H9 (cell line): Measurements from ENCODE around the gene IMMP2L. TPM values are rescaled to one million over a fixed set of nuclear protein-coding genes. Genes with fewer than 3 reads are reported as not detected.

Source experiments
- DNase-seq: peaks from one replicate; pipeline ENCODE4 v3.0.0-alpha.2; 2017
- H2AFZ ChIP-seq: one replicate; pipeline ENCODE4 v1.6.1; 2013; ENCODE audit warnings: mild to moderate bottlenecking, low read length, control low read depth, moderate library complexity
- H2AK5ac ChIP-seq: 2 replicates; pipeline ENCODE4 v1.6.1; 2013; ENCODE audit warnings: low read length, control low read depth, mixed read lengths; ENCODE audit not compliant: insufficient read length
- H2BK120ac ChIP-seq: one replicate; pipeline ENCODE4 v1.6.1; 2013; ENCODE audit warnings: low read depth, mild to moderate bottlenecking, low read length, control low read depth, inconsistent platforms; ENCODE audit not compliant: poor library complexity, severe bottlenecking
- H2BK12ac ChIP-seq: 2 replicates; pipeline ENCODE4 v1.6.1; 2013; ENCODE audit warnings: low read length, control low read depth, mixed read lengths, low read depth; ENCODE audit not compliant: insufficient read length
- H2BK15ac ChIP-seq: 2 replicates; pipeline ENCODE4 v1.6.1; 2013; ENCODE audit warnings: low read depth, low read length, control low read depth
- H2BK20ac ChIP-seq: one replicate; pipeline ENCODE4 v1.6.1; 2013; ENCODE audit warnings: low read depth, mild to moderate bottlenecking, low read length, control low read depth, inconsistent platforms; ENCODE audit not compliant: poor library complexity, severe bottlenecking
- H2BK5ac ChIP-seq: 2 replicates; pipeline ENCODE4 v1.6.1; 2013; ENCODE audit warnings: low read length, control low read depth, mixed read lengths; ENCODE audit not compliant: insufficient read length
- H3K14ac ChIP-seq: 2 replicates; pipeline ENCODE4 v1.6.1; 2013; ENCODE audit warnings: low read length, control low read depth; ENCODE audit not compliant: insufficient read depth
- H3K18ac ChIP-seq: 2 replicates; pipeline ENCODE4 v1.6.1; 2013; ENCODE audit warnings: low read depth, mild to moderate bottlenecking, mixed read lengths, low read length, control low read depth; ENCODE audit not compliant: insufficient read length
- H3K23ac ChIP-seq: 2 replicates; pipeline ENCODE4 v1.6.1; 2013; ENCODE audit warnings: low read length, control low read depth, mixed read lengths, low read depth; ENCODE audit not compliant: insufficient read length
- H3K23me2 ChIP-seq: 2 replicates; pipeline ENCODE4 v1.6.1; 2013; ENCODE audit warnings: low read depth, mild to moderate bottlenecking, mixed read lengths, low read length, control low read depth; ENCODE audit not compliant: insufficient read length, poor library complexity, severe bottlenecking
- H3K27ac ChIP-seq: 2 replicates; pipeline ENCODE4 v1.5.1; 2013; ENCODE audit warnings: low read length, control low read depth, mixed read lengths, low read depth; ENCODE audit not compliant: insufficient read length
- H3K27me3 ChIP-seq: 2 replicates; pipeline ENCODE4 v1.6.1; 2013; ENCODE audit warnings: low read length, control low read depth, inconsistent platforms; ENCODE audit not compliant: insufficient read depth
- H3K4ac ChIP-seq: 2 replicates; pipeline ENCODE4 v1.6.1; 2013; ENCODE audit warnings: low read depth, mild to moderate bottlenecking, control low read depth, inconsistent platforms, low read length, moderate library complexity
- H3K4me1 ChIP-seq: 2 replicates; pipeline ENCODE4 v1.6.1; 2013; ENCODE audit warnings: low read length, control low read depth, inconsistent platforms; ENCODE audit not compliant: insufficient read depth
- H3K4me2 ChIP-seq: 2 replicates; pipeline ENCODE4 v1.6.1; 2013; ENCODE audit warnings: low read length, control low read depth, mixed read lengths; ENCODE audit not compliant: insufficient read length, insufficient read depth
- H3K56ac ChIP-seq: 2 replicates; pipeline ENCODE4 v1.6.1; 2013; ENCODE audit warnings: low read depth, mild to moderate bottlenecking, mixed read lengths, low read length, control low read depth; ENCODE audit not compliant: insufficient read length
- H3K79me1 ChIP-seq: 2 replicates; pipeline ENCODE4 v1.6.1; 2013; ENCODE audit warnings: low read depth, mild to moderate bottlenecking, moderate library complexity, low read length, control low read depth, inconsistent platforms; ENCODE audit not compliant: insufficient read depth, poor library complexity, severe bottlenecking
- H3K79me2 ChIP-seq: 2 replicates; pipeline ENCODE4 v1.6.1; 2013; ENCODE audit warnings: low read length, control low read depth, inconsistent platforms; ENCODE audit not compliant: insufficient read depth
- H3K9ac ChIP-seq: 2 replicates; pipeline ENCODE4 v1.6.1; 2013; ENCODE audit warnings: low read length, control low read depth, mixed read lengths; ENCODE audit not compliant: insufficient read length; ENCODE audit errors: extremely low read depth
- H3K9me3 ChIP-seq: one replicate; pipeline ENCODE4 v1.6.1; 2013; ENCODE audit warnings: low read depth, low read length, inconsistent platforms; ENCODE audit not compliant: control insufficient read depth
- H3T11ph ChIP-seq: one replicate; pipeline ENCODE4 v1.6.1; 2013; ENCODE audit warnings: mild to moderate bottlenecking, low read length, control low read depth, inconsistent platforms
- H4K20me1 ChIP-seq: one replicate; pipeline ENCODE4 v1.6.1; 2013; ENCODE audit not compliant: control insufficient read depth, insufficient read length, insufficient read depth
- H4K5ac ChIP-seq: 2 replicates; pipeline ENCODE4 v1.6.1; 2013; ENCODE audit warnings: low read depth, mild to moderate bottlenecking, mixed read lengths, low read length, control low read depth; ENCODE audit not compliant: insufficient read length
- H4K8ac ChIP-seq: replicated peaks from 2 replicates; pipeline ENCODE4 v1.6.1; 2013; ENCODE audit warnings: low read length, control low read depth, mixed read lengths, low read depth; ENCODE audit not compliant: insufficient read length
- H4K91ac ChIP-seq: 2 replicates; pipeline ENCODE4 v1.6.1; 2013; ENCODE audit warnings: low read depth, mild to moderate bottlenecking, moderate library complexity, mixed read lengths, low read length, control low read depth; ENCODE audit not compliant: insufficient read length
- H3K27ac Mint-ChIP-seq, 3 experiments: 2 replicates in 2 of 3; 3 replicates in 1 of 3; pipeline ENCODE4 v1.8.0; 2020 to 2021; ENCODE audit warnings: mixed read lengths in 3 of 3, mild to moderate bottlenecking in 1 of 3, moderate library complexity in 1 of 3
- H3K27me3 Mint-ChIP-seq: 2 replicates; pipeline ENCODE4 v1.8.0; 2021; ENCODE audit warnings: low read depth, mild to moderate bottlenecking, moderate library complexity, mixed read lengths
- H3K36me3 Mint-ChIP-seq, 3 experiments: 2 replicates in 2 of 3; 3 replicates in 1 of 3; pipeline ENCODE4 v1.8.0; 2020 to 2021; ENCODE audit warnings: low read depth in 3 of 3, mixed read lengths in 3 of 3; ENCODE audit not compliant: insufficient read depth in 1 of 3
- H3K4me1 Mint-ChIP-seq, 2 experiments: 2 replicates each; pipeline ENCODE4 v1.8.0; 2020; ENCODE audit warnings: mixed read lengths in 2 of 2
- H3K4me3 Mint-ChIP-seq, 2 experiments: 2 replicates in 1 of 2; 3 replicates in 1 of 2; pipeline ENCODE4 v1.8.0; 2020 to 2021; ENCODE audit warnings: mild to moderate bottlenecking in 2 of 2, mixed read lengths in 2 of 2, moderate library complexity in 1 of 2
- H3K9me3 Mint-ChIP-seq, 2 experiments: 2 replicates in 1 of 2; 3 replicates in 1 of 2; pipeline ENCODE4 v1.8.0; 2020; ENCODE audit warnings: mild to moderate bottlenecking in 2 of 2, mixed read lengths in 2 of 2, moderate library complexity in 1 of 2
- CTCF ChIP-seq: fragments of 200-600 bp; sonication (generic); conservative IDR thresholded peaks from 3 replicates; pipeline ENCODE4 v1.8.0; 2021; ENCODE audit warnings: antibody characterized with exemption, mild to moderate bottlenecking
- WGBS: extraction: QIAGEN DNeasy Blood & Tissue Kit; methylation state at CpG from one replicate; pipeline ENCODE4 v1.1.7; 2013; ENCODE audit warnings: missing lambda C conversion rate, low lambda C conversion rate, mixed read lengths; ENCODE audit not compliant: insufficient read length; ENCODE audit errors: extremely low coverage; 5-methylcytosine and 5-hydroxymethylcytosine counted together
- total RNA-seq: library from RNA; stranded (reverse); gene quantifications from 2 replicates; pipeline ENCODE4 v1.2.1, GENCODE V29; 2021

Gene IMMP2L
- total RNA-seq, 1 experiment from 2014 or later = 14.7 TPM

DNA sequence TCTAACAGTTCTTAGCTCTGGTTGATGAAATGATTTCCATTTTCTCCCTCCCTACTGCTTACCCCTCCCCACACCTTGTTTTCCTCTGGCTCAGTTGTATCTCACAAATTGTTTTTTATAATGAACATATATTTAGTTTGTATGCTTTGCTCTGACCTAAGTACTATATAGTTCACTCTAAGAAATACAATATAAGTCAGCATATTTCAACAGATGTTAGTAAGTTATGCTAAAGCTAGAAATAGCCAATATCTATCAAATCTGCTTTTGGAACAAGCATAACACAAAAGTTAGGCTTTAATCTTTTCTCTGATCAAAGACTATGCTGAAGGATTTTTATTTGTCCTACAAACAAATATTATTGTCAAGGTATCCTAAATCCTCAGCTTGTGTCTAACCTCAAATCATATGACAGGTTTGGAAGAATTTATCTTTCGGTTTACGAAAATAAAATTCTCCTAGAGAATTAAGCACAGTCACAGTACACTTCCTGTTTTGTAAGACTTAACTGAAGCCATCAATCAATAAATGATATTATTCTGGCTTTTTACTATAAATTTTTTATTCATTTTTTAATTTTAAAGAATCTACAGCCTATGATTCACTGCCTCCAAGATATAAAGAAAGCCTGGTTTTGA is 67.0 kb downstream of the IMMP2L start:
- H2AFZ ChIP-seq = no peak overlapping the region
- H2BK20ac ChIP-seq = no peak overlapping the region
- Mint-ChIP-seq H3K27me3 (no peaks in the 10 kb centered on the region; the same call in 1 of the 2 replicates), H3K4me3 (no peak overlapping the region), H3K27ac (no peak overlapping the region), H3K9me3 (peaks cover 17% of the 10 kb centered on the region in 2 experiments), H3K36me3 (peaks cover 15 to 18% (median 16%) of the 10 kb centered on the region in 3 experiments), H3K4me1 (no peaks in the 10 kb centered on the region)
- H2BK12ac ChIP-seq = no peak overlapping the region
- no peak overlapping the region for H4K8ac ChIP-seq
- H3K4me2 ChIP-seq = no peak overlapping the region
- no peak for DNase-seq
- no peak overlapping the region for H2BK120ac ChIP-seq
- no peak overlapping the region for H3K18ac ChIP-seq
- H3K23ac ChIP-seq = no peak overlapping the region
- H3K14ac ChIP-seq = no peak overlapping the region
- H3K79me1 ChIP-seq = no peaks in the 10 kb centered on the region
- H4K20me1 ChIP-seq = no peaks in the 10 kb centered on the region
- WGBS = no CpG with 5 or more reads among the region's 2 CpGs
- H2BK5ac ChIP-seq = no peak overlapping the region
- H4K91ac ChIP-seq = no peak overlapping the region
- H3K4ac ChIP-seq = no peak overlapping the region
- H2BK15ac ChIP-seq = no peak overlapping the region
- no peaks in the 10 kb centered on the region for H3K4me1 ChIP-seq
- no peaks in the 10 kb centered on the region for H3K27me3 ChIP-seq
- H3K9me3 ChIP-seq = no peaks in the 10 kb centered on the region
- H3K56ac ChIP-seq = no peak overlapping the region
- no peak overlapping the region for H3K27ac ChIP-seq
- TF ChIP-seq CTCF = no peak
- H2AK5ac ChIP-seq = no peak overlapping the region
- H3K23me2 ChIP-seq = no peaks in the 10 kb centered on the region
- H4K5ac ChIP-seq = no peak overlapping the region
- H3K9ac ChIP-seq = no peak overlapping the region
- no peaks in the 10 kb centered on the region for H3K79me2 ChIP-seq
- no peak overlapping the region for H3T11ph ChIP-seq
